Measurements from ENCODE around the gene DKC1.

GRCh38 chrX:154802947-154803346 is 40.3 kb downstream of the DKC1 start:
- TF ChIP-seq CTCF (conservative IDR thresholded peaks at IDR 0.05; ENCODE audit: low read depth, low read length) (no peak), EZH2 (IDR thresholded peaks at IDR 0.05; ENCODE audit: borderline replicate concordance, low read depth, low read length, poor library complexity, severe bottlenecking) (no peak)
